T-helper 1 cell treated with Interleukin-12 subunit alpha and Interleukin-12 subunit beta and Interleukin-4 antibody, amounts not matched to agents 30 μg/mL and 1 μg/mL, for 36 hours (primary cell): ENCODE measurements around the gene SNX20.

ENCODE experiments used
- H3K27ac Mint-ChIP-seq: one replicate; pipeline ENCODE4 v1.8.0; 2021; ENCODE audit warnings: mild to moderate bottlenecking, mixed read lengths
- H3K27me3 Mint-ChIP-seq: one replicate; pipeline ENCODE4 v1.8.0; 2021; ENCODE audit warnings: low read depth, mixed read lengths
- H3K36me3 Mint-ChIP-seq: one replicate; pipeline ENCODE4 v1.8.0; 2021; ENCODE audit warnings: low read depth, mixed read lengths
- H3K4me1 Mint-ChIP-seq: one replicate; pipeline ENCODE4 v1.8.0; 2021; ENCODE audit warnings: low read depth, mixed read lengths
- H3K4me3 Mint-ChIP-seq: one replicate; pipeline ENCODE4 v1.8.0; 2021; ENCODE audit warnings: mild to moderate bottlenecking, moderate library complexity, mixed read lengths
- H3K9me3 Mint-ChIP-seq: one replicate; pipeline ENCODE4 v1.8.0; 2021; ENCODE audit warnings: mixed read lengths

Gene SNX20

GRCh38 chr16:50711862-50712559 lies 30.9 kb upstream of the SNX20 start:
- Mint-ChIP-seq H3K36me3 (peaks cover 27% of the 10 kb centered on the region), H3K4me3 (no peak overlapping the region), H3K27me3 (no peaks in the 10 kb centered on the region), H3K27ac (no peak overlapping the region), H3K9me3 (no peaks in the 10 kb centered on the region), H3K4me1 (peaks cover 33% of the 10 kb centered on the region)

DNA sequence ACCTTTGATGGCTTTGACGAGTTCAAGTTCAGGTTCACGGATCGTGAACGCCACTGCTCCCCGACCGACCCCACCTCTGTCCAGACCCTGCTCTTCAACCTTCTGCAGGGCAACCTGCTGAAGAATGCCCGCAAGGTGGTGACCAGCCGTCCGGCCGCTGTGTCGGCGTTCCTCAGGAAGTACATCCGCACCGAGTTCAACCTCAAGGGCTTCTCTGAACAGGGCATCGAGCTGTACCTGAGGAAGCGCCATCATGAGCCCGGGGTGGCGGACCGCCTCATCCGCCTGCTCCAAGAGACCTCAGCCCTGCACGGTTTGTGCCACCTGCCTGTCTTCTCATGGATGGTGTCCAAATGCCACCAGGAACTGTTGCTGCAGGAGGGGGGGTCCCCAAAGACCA lies 29.9 kb upstream of the SNX20 start:
- Mint-ChIP-seq H3K36me3 (peaks cover 24% of the 10 kb centered on the region), H3K4me1 (peaks cover 31% of the 10 kb centered on the region)

DNA sequence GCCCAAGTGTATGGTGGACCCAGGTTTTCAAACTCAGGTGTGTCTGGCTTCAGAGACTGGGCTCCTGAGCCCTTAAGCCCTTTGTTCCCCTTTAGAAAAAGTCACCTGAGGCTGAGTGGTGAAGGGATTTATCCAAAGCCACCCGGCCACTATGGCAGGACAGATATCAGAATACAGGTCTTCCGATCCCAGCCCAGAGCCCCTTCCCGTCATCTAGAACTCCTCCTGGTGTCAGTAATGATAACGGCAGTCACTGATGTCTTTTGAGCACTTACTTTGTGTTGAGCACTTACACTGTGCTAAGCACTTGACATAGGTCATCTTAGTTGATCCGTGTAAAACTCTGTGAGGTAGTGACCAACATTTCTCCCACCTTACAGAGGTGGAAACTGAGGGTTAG lies 28.9 kb upstream of the SNX20 start:
- H3K27ac Mint-ChIP-seq: no peak overlapping the region
- H3K36me3 Mint-ChIP-seq: peaks cover 33% of the 10 kb centered on the region

More for the DNA sequence above, 29.9 kb upstream of the SNX20 start:
- H3K4me3 Mint-ChIP-seq: no peak overlapping the region
- H3K27me3 Mint-ChIP-seq: no peaks in the 10 kb centered on the region
- peaks cover 4% of the 10 kb centered on the region for H3K9me3 Mint-ChIP-seq
- H3K27ac Mint-ChIP-seq: no peak overlapping the region

GRCh38 chr16:50709061-50709684 lies 28.1 kb upstream of the SNX20 start:
- Mint-ChIP-seq H3K4me1 (peaks cover 35% of the 10 kb centered on the region), H3K27me3 (no peaks in the 10 kb centered on the region), H3K36me3 (peaks cover 39% of the 10 kb centered on the region), H3K9me3 (peaks cover 19% of the 10 kb centered on the region), H3K4me3 (peak overlapping the region; percentile 22), H3K27ac (peak overlapping the region; percentile 23)

More for the DNA sequence above, 28.9 kb upstream of the SNX20 start:
- H3K27me3 Mint-ChIP-seq: no peaks in the 10 kb centered on the region
- H3K4me3 Mint-ChIP-seq: no peak overlapping the region
- H3K4me1 Mint-ChIP-seq: peaks cover 35% of the 10 kb centered on the region
- peaks cover 14% of the 10 kb centered on the region for H3K9me3 Mint-ChIP-seq

GRCh38 chr16:50708373-50709060 lies 27.4 kb upstream of the SNX20 start:
- H3K27me3 Mint-ChIP-seq: no peaks in the 10 kb centered on the region
- no peak overlapping the region for H3K4me3 Mint-ChIP-seq
- H3K27ac Mint-ChIP-seq: peak overlapping the region; percentile 39
- H3K36me3 Mint-ChIP-seq: peaks cover 44% of the 10 kb centered on the region
- peaks cover 26% of the 10 kb centered on the region for H3K9me3 Mint-ChIP-seq
- peaks cover 35% of the 10 kb centered on the region for H3K4me1 Mint-ChIP-seq

DNA sequence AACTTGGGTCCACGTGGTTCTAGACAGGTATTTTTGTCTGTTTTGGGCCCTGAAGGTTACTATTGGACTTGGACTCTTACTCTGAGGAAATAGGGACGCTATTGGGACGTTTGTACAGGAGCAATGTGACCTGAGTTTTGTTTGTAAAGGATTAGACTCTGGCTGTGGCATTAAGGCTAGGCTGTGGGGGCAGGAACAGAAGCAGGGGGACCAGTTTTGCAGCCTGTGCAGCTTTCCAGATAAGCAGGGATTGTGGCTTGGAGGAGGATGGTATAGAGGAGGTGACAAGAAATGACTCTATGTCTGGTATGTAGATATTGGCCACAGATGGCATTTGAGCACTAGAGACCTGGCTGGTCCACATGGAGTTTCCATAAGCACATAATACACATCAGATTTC lies 25.1 kb upstream of the SNX20 start:
- H3K4me1 Mint-ChIP-seq: peaks cover 32% of the 10 kb centered on the region
- H3K4me3 Mint-ChIP-seq: no peak overlapping the region
- H3K27ac Mint-ChIP-seq: no peak overlapping the region
- peaks cover 55% of the 10 kb centered on the region for H3K36me3 Mint-ChIP-seq
- H3K9me3 Mint-ChIP-seq: peaks cover 31% of the 10 kb centered on the region
- no peaks in the 10 kb centered on the region for H3K27me3 Mint-ChIP-seq

DNA sequence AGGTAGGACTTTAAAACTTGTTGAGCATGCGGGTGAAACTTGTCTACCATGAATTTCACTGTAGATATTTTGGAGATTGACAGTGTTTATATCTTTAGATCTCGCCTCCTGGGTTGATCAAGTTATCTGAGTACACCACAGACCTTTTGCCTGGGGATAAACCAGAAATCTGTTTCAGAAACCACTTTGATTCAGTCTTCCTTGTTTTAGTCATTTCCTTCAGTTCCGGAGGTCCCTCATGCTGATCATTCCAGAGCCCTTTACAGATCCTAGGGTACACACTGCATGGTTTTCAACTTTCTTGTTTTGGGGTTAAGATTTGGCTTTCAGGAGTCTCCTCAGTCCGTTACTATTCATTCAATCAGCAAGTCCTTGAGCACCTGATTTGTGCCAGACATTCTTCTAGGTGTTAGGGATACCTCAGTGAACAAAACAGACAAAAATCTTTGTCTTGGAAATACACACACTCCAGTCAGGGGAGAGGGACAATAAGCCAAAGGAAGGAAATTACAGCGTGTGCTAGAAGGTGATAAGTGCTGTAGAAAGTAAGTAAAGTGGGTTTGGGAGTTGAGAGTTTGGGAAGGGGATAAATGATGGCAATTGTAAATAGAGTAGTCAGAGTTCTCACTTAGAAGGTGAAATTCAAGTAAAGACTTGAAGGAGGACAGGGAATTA lies 24.5 kb upstream of the SNX20 start:
- no peak overlapping the region for H3K27ac Mint-ChIP-seq
- H3K9me3 Mint-ChIP-seq: peaks cover 34% of the 10 kb centered on the region
- H3K4me1 Mint-ChIP-seq: peaks cover 32% of the 10 kb centered on the region
- H3K4me3 Mint-ChIP-seq: no peak overlapping the region
- peaks cover 57% of the 10 kb centered on the region for H3K36me3 Mint-ChIP-seq
- no peaks in the 10 kb centered on the region for H3K27me3 Mint-ChIP-seq

DNA sequence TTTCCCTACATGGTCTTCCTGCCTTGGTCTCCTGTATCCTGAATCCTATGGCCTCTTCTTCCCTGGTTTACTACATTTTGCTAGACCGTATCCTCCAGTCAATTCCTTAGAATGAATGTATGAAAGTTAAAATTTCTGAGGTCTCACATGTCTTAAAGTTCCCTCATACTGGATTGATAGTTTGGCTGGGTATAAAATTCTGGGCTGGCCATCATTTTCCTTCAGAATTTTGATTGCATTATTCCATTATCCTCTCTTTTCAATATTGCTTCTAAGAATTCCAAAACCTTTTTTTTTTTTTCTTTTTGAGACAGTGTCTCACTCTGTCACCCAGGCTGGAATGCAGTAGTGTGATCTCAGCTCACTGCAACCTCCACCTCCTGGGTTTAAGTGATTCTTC lies 23.1 kb upstream of the SNX20 start:
- Mint-ChIP-seq H3K4me3 (no peak overlapping the region), H3K36me3 (peaks cover 58% of the 10 kb centered on the region), H3K4me1 (peaks cover 27% of the 10 kb centered on the region), H3K9me3 (peaks cover 34% of the 10 kb centered on the region), H3K27ac (no peak overlapping the region), H3K27me3 (no peaks in the 10 kb centered on the region)

GRCh38 chr16:50702725-50703124 lies 21.6 kb upstream of the SNX20 start:
- Mint-ChIP-seq H3K4me1 (peaks cover 24% of the 10 kb centered on the region), H3K27ac (no peak overlapping the region), H3K36me3 (peaks cover 51% of the 10 kb centered on the region), H3K9me3 (peaks cover 34% of the 10 kb centered on the region), H3K4me3 (no peak overlapping the region), H3K27me3 (no peaks in the 10 kb centered on the region)

DNA sequence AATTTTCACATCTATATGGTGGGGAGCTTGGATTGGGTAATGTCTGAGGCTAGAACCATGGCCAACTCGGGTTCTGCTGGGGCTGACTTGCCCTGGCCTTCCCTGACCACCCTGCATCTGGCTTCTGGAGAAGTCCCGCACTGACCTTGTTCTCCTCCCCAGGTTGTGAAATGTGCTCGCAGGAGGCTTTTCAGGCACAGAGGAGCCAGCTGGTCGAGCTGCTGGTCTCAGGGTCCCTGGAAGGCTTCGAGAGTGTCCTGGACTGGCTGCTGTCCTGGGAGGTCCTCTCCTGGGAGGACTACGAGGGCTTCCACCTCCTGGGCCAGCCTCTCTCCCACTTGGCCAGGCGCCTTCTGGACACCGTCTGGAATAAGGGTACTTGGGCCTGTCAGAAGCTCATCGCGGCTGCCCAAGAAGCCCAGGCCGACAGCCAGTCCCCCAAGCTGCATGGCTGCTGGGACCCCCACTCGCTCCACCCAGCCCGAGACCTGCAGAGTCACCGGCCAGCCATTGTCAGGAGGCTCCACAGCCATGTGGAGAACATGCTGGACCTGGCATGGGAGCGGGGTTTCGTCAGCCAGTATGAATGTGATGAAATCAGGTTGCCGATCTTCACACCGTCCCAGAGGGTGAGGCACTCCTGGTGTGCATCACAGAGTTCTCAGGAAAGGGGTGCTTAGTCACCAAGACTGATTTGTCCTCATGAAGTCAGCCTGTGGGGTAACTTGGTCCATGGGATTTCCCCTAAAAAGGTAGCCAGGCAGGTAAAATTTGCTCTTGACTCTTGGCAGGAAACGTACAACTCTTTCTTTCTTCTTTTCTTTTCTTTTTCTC lies 18.4 kb upstream of the SNX20 start:
- peak overlapping the region; percentile 33 for H3K27ac Mint-ChIP-seq
- peaks cover 2% of the 10 kb centered on the region for H3K27me3 Mint-ChIP-seq
- peak overlapping the region; percentile 18 for H3K4me3 Mint-ChIP-seq
- peaks cover 39% of the 10 kb centered on the region for H3K4me1 Mint-ChIP-seq
- peaks cover 16% of the 10 kb centered on the region for H3K9me3 Mint-ChIP-seq
- peaks cover 37% of the 10 kb centered on the region for H3K36me3 Mint-ChIP-seq

DNA sequence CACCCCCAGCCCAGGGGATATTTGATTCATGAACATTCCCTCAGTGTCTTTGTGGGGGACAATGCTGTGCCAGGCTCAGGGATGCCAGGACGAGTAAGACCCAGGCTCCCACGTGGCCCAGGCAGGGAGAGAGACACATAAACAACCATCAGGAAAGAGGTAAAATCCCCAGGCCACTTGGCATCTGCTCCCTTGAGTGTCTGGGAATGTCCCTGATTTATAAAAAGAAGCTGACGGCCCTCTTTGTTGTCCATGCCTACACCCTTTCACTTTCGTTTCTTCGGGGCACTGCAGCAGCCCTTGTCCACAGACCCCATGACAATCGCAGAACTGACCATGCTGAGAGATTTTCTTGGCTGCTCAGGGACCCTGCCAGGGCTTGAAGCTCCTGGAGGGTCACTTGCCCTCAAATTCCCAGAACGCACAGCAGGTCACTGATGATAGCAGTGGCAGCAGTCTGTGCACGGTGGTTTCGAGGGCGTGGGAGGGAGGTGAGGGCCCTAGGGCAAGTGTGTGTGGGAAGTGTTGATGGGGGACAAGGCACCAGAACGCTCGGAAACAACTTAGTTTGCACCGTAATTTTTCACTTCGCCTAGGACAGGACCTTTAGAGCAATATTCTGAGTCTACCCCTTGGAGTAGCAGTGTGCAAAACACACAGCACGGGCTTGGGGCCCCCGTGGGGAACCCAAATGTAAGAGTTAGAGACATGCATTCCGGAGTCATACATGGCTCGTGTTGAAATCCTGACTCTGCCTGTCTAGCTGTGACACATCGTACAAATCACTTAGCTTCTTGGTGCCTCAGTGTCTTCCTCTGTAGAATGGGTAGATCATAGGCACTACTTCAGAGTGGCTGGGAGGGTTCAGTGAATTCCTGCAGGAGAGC lies 17.0 kb upstream of the SNX20 start:
- Mint-ChIP-seq H3K4me1 (peaks cover 47% of the 10 kb centered on the region), H3K27ac (peak overlapping the region; percentile 79), H3K36me3 (peaks cover 28% of the 10 kb centered on the region), H3K27me3 (peaks cover 4% of the 10 kb centered on the region), H3K9me3 (peaks cover 7% of the 10 kb centered on the region), H3K4me3 (peak overlapping the region; percentile 74)

- peaks cover 23% of the 10 kb centered on the region for H3K36me3 Mint-ChIP-seq
- H3K4me1 Mint-ChIP-seq: peaks cover 54% of the 10 kb centered on the region
- H3K4me3 Mint-ChIP-seq: peak overlapping the region; percentile 74
- peaks cover 10% of the 10 kb centered on the region for H3K27me3 Mint-ChIP-seq
- peak overlapping the region; percentile 79 for H3K27ac Mint-ChIP-seq
- H3K9me3 Mint-ChIP-seq: peaks cover 7% of the 10 kb centered on the region
Observed at GRCh38 chr16:50697421-50697715, 16.3 kb upstream of the SNX20 start.
